Stimulated activated effector memory CD8-positive, alpha-beta T cell treated with anti-CD3 and anti-CD28 coated beads, Interleukin-12 subunit alpha, Interleukin-12 subunit beta, amount 100 ng/mL, for 72 hours (primary cell): ENCODE measurements around the gene ZNF154.
"Not testable (repeated sequence)": the region's sequence is repeated elsewhere in the genome, so short reads cannot be mapped to it uniquely, and the experiment has no call there.

Experiments used
- ATAC-seq: fragments of 150-1000 bp; cut with Tn5 transposase; 2 replicates; pipeline ENCODE4 v1.10.0; 2021
- DNase-seq, 2 donors: peaks; one replicate each; pipeline ENCODE4 v3.0.0; 2021 to 2022; ENCODE audit warnings: low spot score in 2 of 2
- H3K27ac Mint-ChIP-seq: one replicate; pipeline ENCODE4 v1.8.0; 2022; ENCODE audit warnings: mild to moderate bottlenecking, mixed read lengths
- H3K36me3 Mint-ChIP-seq: one replicate; pipeline ENCODE4 v1.8.0; 2022; ENCODE audit warnings: mild to moderate bottlenecking, mixed read lengths
- H3K4me1 Mint-ChIP-seq: one replicate; pipeline ENCODE4 v1.8.0; 2022; ENCODE audit warnings: mixed read lengths
- H3K4me3 Mint-ChIP-seq: one replicate; pipeline ENCODE4 v1.8.0; 2022; ENCODE audit warnings: mild to moderate bottlenecking, mixed read lengths
- H3K9me3 Mint-ChIP-seq: one replicate; pipeline ENCODE4 v1.8.0; 2022; ENCODE audit warnings: mixed read lengths

The ZNF154 gene

GRCh38 chr19:57708641-57709361, at the start of gene ZNF154:
Gene ZNF154, minus strand, starts transcription at chr19:57709204. Its CDS starts 233 bp downstream, at chr19:57708971.
- ATAC-seq (peak; percentile 57), DNase-seq (peak in 1 of 2 donors; percentile 52)
- H3K36me3 Mint-ChIP-seq, result peaks cover 16% of the 10 kb centered on the region
- peak within 1 kb of the TSS; percentile 66 for H3K4me3 Mint-ChIP-seq
- H3K27ac Mint-ChIP-seq, result peak within 1 kb of the TSS; percentile 40
- H3K4me1 Mint-ChIP-seq, result peaks cover 6% of the 10 kb centered on the region
- H3K9me3 Mint-ChIP-seq, result peaks cover 37% of the 10 kb centered on the region

- H3K9me3 Mint-ChIP-seq, result peaks cover 26% of the 10 kb centered on the region
- H3K4me1 Mint-ChIP-seq, result no peaks in the 10 kb centered on the region
- peaks cover 30% of the 10 kb centered on the region for H3K36me3 Mint-ChIP-seq
- no peak overlapping the region for H3K4me3 Mint-ChIP-seq
- no peak for ATAC-seq
- no peak for DNase-seq
- no peak overlapping the region for H3K27ac Mint-ChIP-seq
Observed at GRCh38 chr19:57757941-57758340, 48.9 kb upstream of the ZNF154 start.

- Mint-ChIP-seq H3K4me3 (no peak overlapping the region), H3K9me3 (peaks cover 36% of the 10 kb centered on the region), H3K27ac (no peak overlapping the region), H3K36me3 (peaks cover 59% of the 10 kb centered on the region), H3K4me1 (no peaks in the 10 kb centered on the region)
- ATAC-seq (no peak), DNase-seq (no peak)
Observed at GRCh38 chr19:57755031-57755430, 46.0 kb upstream of the ZNF154 start.

- DNase-seq (no peak), ATAC-seq (no peak)
- Mint-ChIP-seq H3K4me1 (no peaks in the 10 kb centered on the region), H3K36me3 (peaks cover 65% of the 10 kb centered on the region), H3K27ac (no peak overlapping the region), H3K4me3 (no peak overlapping the region), H3K9me3 (peaks cover 39% of the 10 kb centered on the region)
Observed at GRCh38 chr19:57754091-57754673, 45.2 kb upstream of the ZNF154 start.

GRCh38 chr19:57748029-57748428, 39.0 kb upstream of the ZNF154 start:
- H3K27ac Mint-ChIP-seq, result no peak overlapping the region
- ATAC-seq, result no peak
- DNase-seq, result no peak
- H3K4me1 Mint-ChIP-seq, result peaks cover 19% of the 10 kb centered on the region
- peaks cover 59% of the 10 kb centered on the region for H3K36me3 Mint-ChIP-seq
- H3K9me3 Mint-ChIP-seq, result peaks cover 32% of the 10 kb centered on the region
- peak overlapping the region; percentile 100 for H3K4me3 Mint-ChIP-seq

- Mint-ChIP-seq H3K4me1 (peaks cover 19% of the 10 kb centered on the region), H3K9me3 (peaks cover 29% of the 10 kb centered on the region), H3K36me3 (peaks cover 54% of the 10 kb centered on the region), H3K4me3 (peak overlapping the region; percentile 100), H3K27ac (peak overlapping the region; percentile 99)
- ATAC-seq, result no peak
- DNase-seq, result no peak
Observed at GRCh38 chr19:57747472-57747807, 38.4 kb upstream of the ZNF154 start.

- peak; percentile 100 for ATAC-seq
- Mint-ChIP-seq H3K9me3 (peaks cover 25% of the 10 kb centered on the region), H3K4me3 (peak within 1 kb of the TSS; percentile 100), H3K36me3 (peaks cover 47% of the 10 kb centered on the region), H3K4me1 (peaks cover 19% of the 10 kb centered on the region), H3K27ac (peak within 1 kb of the TSS; percentile 99)
- peak; percentile 52 to 85 for DNase-seq
Observed at GRCh38 chr19:57746580-57747471, 37.8 kb upstream of the ZNF154 start, which contains the start of gene ZNF776. Gene ZNF776, plus strand, starts transcription at chr19:57746815. Its CDS starts 244 bp downstream, at chr19:57747059.

GRCh38 chr19:57738770-57739169, 29.8 kb upstream of the ZNF154 start:
- not testable (repeated sequence) for DNase-seq, H3K27ac Mint-ChIP-seq, ATAC-seq, H3K36me3 Mint-ChIP-seq, H3K4me1 Mint-ChIP-seq, H3K4me3 Mint-ChIP-seq, H3K9me3 Mint-ChIP-seq

- not testable (repeated sequence) for DNase-seq, ATAC-seq, H3K4me3 Mint-ChIP-seq, H3K36me3 Mint-ChIP-seq, H3K4me1 Mint-ChIP-seq, H3K27ac Mint-ChIP-seq, H3K9me3 Mint-ChIP-seq
Observed at GRCh38 chr19:57738320-57738719, 29.3 kb upstream of the ZNF154 start.

GRCh38 chr19:57720878-57721277, 11.9 kb upstream of the ZNF154 start:
- peaks cover 5% of the 10 kb centered on the region for H3K4me1 Mint-ChIP-seq
- H3K9me3 Mint-ChIP-seq, result peaks cover 32% of the 10 kb centered on the region
- H3K27ac Mint-ChIP-seq, result no peak overlapping the region
- ATAC-seq (no peak), DNase-seq (no peak)
- no peak overlapping the region for H3K4me3 Mint-ChIP-seq
- peaks cover 50% of the 10 kb centered on the region for H3K36me3 Mint-ChIP-seq

GRCh38 chr19:57719901-57720519, 11.0 kb upstream of the ZNF154 start:
- H3K9me3 Mint-ChIP-seq, result peaks cover 36% of the 10 kb centered on the region
- peaks cover 5% of the 10 kb centered on the region for H3K4me1 Mint-ChIP-seq
- no peak for ATAC-seq
- peaks cover 47% of the 10 kb centered on the region for H3K36me3 Mint-ChIP-seq
- no peak for DNase-seq
- no peak overlapping the region for H3K4me3 Mint-ChIP-seq
- no peak overlapping the region for H3K27ac Mint-ChIP-seq

GRCh38 chr19:57719424-57719823, 10.4 kb upstream of the ZNF154 start:
- Mint-ChIP-seq H3K36me3 (peaks cover 41% of the 10 kb centered on the region), H3K4me1 (peaks cover 5% of the 10 kb centered on the region), H3K4me3 (no peak overlapping the region), H3K9me3 (peaks cover 34% of the 10 kb centered on the region), H3K27ac (no peak overlapping the region)
- ATAC-seq (no peak), DNase-seq (no peak)

GRCh38 chr19:57712222-57712621, 3.2 kb upstream of the ZNF154 start:
- Mint-ChIP-seq H3K9me3 (peaks cover 35% of the 10 kb centered on the region), H3K4me1 (peaks cover 6% of the 10 kb centered on the region), H3K36me3 (peaks cover 6% of the 10 kb centered on the region), H3K27ac (no peak overlapping the region), H3K4me3 (no peak overlapping the region)
- DNase-seq, result no peak
- ATAC-seq, result no peak

GRCh38 chr19:57709616-57710015, 612 bp upstream of the ZNF154 start:
- peaks cover 32% of the 10 kb centered on the region for H3K9me3 Mint-ChIP-seq
- H3K36me3 Mint-ChIP-seq, result peaks cover 16% of the 10 kb centered on the region
- no peak overlapping the region for H3K27ac Mint-ChIP-seq

GRCh38 chr19:57706346-57706745, 2.7 kb downstream of the ZNF154 start:
- Mint-ChIP-seq H3K36me3 (peaks cover 26% of the 10 kb centered on the region), H3K4me3 (no peak overlapping the region), H3K27ac (no peak overlapping the region), H3K4me1 (peaks cover 6% of the 10 kb centered on the region), H3K9me3 (peaks cover 42% of the 10 kb centered on the region)
- DNase-seq, result no peak
- no peak for ATAC-seq

More at GRCh38 chr19:57709616-57710015, 612 bp upstream of the ZNF154 start:
- H3K4me3 Mint-ChIP-seq, result peak overlapping the region; percentile 66
- DNase-seq, result no peak
- ATAC-seq, result no peak
- H3K4me1 Mint-ChIP-seq, result peaks cover 6% of the 10 kb centered on the region
